Vagina (tissue), 2 donors: ENCODE measurements around the gene RIOK3.

ENCODE experiments used
- CTCF ChIP-seq, 3 experiments: fragments of 450-650 bp in 2 of 3; fragments of 200-600 bp in 1 of 3; sonication (generic) in 1 of 3; IDR thresholded peaks; one replicate each; pipeline ENCODE4 v1.5.1; 2017 to 2019; ENCODE audit warnings: antibody characterized with exemption in 3 of 3, mild to moderate bottlenecking in 2 of 3, moderate library complexity in 2 of 3
- POLR2AphosphoS5 ChIP-seq, 2 donors: sonication (generic); formaldehyde crosslinking; IDR thresholded peaks; one replicate each; pipeline ENCODE4 v1.9.0; 2017; ENCODE audit warnings: antibody characterized with exemption in 2 of 2, mild to moderate bottlenecking in 2 of 2, low read depth in 1 of 2; ENCODE audit not compliant: insufficient read depth in 1 of 2

DNA sequence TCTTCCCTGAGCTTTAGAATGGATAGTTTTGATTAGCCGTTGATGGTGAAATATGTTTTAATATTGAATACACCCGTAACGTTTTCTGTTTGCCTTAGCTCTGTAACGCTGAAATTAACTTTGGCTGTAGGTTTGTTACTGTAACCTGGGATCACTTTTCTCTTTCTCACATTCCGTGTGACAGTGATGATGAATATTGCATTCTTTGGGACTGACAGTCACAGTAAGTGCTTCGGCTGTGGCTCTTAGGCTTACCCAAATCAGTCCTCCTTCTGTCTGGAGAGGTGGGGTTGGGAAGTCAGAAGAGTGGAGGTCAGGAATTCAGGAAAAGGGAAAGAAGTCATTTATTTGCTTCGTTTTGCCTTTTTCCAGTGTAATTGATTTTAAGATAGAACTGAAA is 68.2 kb downstream of the RIOK3 start:
- no peak for TF ChIP-seq POLR2AphosphoS5 (IDR thresholded peaks at IDR 0.05; ENCODE audit: insufficient read depth in 1 of 2, low read depth in 1 of 2)
- TF ChIP-seq CTCF (IDR thresholded peaks at IDR 0.05), result no peak
